NCI-H446 (cell line): Measurements from ENCODE around the gene ADAMTSL1.

Source experiments
- DNase-seq, 2 experiments: peaks; one replicate each; lab custom pipeline; 2025; lab: John Stamatoyannopoulos, UW

Gene ADAMTSL1

GRCh38 chr9:18499062-18499461, 25.1 kb downstream of the ADAMTSL1 start:
- no peak for DNase-seq

DNA sequence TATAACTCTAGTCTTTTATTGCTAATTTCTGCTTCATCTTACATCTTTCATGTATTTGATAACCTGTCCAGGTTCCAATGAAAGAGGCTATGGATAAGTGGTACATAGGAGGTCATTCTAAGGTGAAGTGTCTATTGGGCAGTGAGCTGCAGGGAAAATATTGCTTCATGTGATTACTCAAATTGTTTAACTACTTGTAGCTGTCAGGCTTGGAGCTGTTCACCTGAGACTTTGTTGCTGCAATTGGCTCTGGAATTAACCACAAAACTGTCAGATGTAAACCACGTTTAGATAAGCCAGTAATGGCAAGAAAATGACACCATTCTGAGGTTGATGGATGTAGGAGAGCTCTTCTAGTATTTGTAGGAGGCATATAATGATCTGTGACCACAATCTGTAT, 26.0 kb downstream of the ADAMTSL1 start:
- no peak for DNase-seq

GRCh38 chr9:18500451-18500850, 26.5 kb downstream of the ADAMTSL1 start:
- no peak for DNase-seq

- no peak for DNase-seq
Observed at GRCh38 chr9:18501949-18502348, 28.0 kb downstream of the ADAMTSL1 start.

- no peak for DNase-seq
Observed at GRCh38 chr9:18502546-18502945, 28.6 kb downstream of the ADAMTSL1 start.

DNA sequence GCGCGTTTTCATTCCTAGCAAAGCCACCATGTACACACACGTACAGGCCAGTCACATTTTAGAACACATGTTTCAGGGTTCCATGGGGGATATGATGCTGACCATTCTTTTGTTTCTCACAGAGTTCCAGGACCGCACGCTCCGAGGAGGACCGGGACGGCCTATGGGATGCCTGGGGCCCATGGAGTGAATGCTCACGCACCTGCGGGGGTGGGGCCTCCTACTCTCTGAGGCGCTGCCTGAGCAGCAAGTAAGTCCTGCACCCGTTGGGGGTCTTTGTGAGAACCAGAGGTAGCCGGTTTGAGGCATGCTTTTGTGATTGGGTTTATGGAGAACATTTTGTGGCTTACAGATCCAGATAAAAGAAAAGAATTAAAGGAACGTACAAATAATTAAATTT, 30.8 kb downstream of the ADAMTSL1 start:
- DNase-seq, result no peak

- no peak for DNase-seq
Observed at GRCh38 chr9:18507151-18507550, 33.2 kb downstream of the ADAMTSL1 start.

DNA sequence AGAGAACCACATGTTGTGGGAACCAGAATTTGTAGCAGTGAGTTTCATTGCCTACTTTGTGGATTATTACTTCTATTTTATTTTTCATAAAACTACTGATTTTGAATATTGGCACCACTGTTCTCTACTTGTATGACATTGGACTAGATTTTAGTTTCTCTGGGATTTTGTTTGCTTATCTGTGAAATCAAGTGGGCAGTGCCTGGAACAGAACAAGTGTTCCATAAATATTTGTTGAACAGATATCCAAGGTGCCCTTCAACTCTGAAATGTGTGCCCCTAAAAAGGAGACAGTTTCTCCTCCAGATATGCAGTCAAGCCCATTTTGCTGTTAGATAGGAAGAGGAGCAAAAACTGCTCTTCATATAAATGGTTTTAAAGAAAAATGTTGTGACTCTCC, 42.6 kb downstream of the ADAMTSL1 start:
- DNase-seq, result no peak

- no peak for DNase-seq
Observed at GRCh38 chr9:18516965-18517364, 43.0 kb downstream of the ADAMTSL1 start.

DNA sequence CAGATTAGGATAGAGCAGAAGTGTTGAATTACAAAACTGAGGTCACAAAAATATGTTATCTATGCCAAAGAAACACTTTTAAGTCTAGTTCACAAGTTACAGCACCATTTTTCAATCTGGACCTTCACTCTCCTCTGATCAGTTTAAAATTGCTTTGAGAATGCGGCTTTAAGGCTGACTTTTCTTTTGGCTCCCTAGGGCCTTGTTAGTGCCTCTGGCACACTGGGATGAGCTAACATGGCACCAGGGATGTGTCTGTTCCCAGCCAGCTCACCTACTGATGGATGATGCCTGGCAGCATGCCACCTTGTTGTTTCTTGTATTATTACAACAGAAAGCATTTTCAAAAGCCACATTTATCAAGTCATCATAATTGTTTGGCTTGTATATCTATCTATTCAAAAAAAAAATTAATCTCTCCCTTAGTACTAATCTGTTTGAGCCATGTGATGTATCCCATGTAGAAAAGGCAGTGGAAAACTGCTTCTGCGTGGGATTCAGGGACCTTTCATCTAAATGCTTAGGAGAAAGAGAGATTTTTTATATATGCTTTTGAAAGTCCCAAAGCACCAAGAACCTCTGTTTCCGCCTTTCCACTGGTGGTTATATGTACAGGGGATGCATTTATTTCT, 46.6 kb downstream of the ADAMTSL1 start:
- peak in 1 of 2 experiments; percentile 2 for DNase-seq

DNA sequence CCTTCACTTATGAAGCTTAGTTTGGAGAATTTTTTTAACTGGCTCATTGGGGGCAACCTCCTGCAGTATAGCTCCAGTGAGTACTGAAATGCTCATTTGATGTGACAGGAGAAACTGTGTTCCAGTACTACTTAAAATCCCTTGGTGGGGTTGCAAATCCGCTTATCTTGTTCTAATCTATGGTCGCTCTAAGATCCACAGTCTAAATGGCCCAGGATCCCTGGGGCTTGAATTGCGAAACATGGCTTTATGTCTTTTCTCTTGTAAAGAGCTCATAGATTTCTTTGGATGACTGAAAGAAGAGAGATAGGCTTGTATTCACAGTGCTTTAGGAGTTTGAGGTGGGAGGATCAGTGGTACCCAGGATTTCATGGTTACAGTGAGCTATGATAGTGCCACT, 52.7 kb downstream of the ADAMTSL1 start:
- no peak for DNase-seq

DNA sequence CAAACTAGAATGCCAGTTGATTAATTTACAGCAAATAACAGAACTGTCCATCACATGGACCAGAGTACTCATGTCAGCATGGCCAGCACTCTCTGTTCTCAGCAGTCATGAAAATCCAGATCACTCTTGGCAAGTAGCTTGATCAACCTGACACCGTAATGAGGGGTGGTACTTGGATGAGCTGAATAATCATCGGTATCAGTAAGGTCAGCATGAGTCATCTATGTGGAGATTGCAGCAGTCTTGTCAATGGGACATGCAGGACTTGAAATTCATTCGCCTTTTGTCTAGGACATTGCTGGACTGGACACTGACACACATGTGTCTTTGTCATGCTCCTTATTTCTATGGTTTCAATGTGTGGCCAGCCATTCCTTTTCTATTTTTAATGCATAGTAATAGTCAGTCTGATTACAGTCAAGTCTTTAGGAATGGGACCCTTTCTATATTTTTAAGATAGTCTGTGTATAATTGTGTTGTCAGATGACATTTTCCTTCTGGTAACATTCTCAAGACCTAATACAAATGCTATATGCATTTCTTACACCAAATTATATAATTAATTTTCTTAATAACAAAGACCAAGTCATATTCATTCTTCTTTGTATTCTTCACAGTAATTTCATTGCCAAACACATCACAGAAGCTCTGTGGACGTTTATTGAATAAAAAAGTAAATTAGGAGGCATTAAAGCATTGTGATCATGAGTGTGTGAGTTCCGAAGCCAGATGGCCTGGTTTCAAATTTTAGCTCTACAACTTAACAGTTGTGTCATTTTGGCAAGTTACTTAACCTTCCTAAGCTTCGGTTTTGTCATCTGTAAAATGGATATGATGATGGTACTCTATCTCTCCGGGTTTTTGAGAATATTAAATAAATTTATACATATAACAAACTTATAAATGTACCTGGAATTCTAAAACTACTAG, 57.4 kb downstream of the ADAMTSL1 start:
- DNase-seq, result no peak

GRCh38 chr9:18534611-18535010, 60.7 kb downstream of the ADAMTSL1 start:
- DNase-seq, result no peak

- DNase-seq, result no peak
Observed at GRCh38 chr9:18536554-18536953, 62.6 kb downstream of the ADAMTSL1 start.

- no peak for DNase-seq
Observed at GRCh38 chr9:18539203-18539693, 65.3 kb downstream of the ADAMTSL1 start.

DNA sequence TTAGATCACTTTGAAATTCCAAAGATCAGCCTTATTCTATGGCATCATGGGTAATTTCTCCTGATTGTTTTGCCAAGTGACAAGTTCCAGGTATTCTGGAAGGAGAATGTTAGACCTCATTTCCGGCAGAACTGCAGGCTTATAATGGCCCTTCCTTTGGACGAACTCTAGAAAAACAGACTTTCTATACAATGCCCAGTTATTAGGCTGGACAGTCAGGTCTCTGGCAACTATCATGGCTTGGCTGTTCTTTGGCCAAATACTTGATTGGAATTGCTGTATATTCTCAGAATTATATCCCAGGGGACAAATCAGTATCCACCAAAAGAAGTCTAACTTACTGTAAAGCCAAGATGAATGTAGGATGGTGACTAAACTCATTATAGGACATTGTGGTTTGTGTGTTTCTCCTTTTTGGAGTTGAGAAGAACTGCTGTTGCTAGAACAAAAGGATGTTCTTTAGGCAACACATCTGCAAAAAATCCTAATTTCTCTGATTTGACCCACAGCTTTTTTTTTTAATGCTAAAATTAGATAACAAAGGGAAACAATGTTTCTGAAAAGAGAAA, 69.0 kb downstream of the ADAMTSL1 start:
- no peak for DNase-seq

- DNase-seq, result no peak
Observed at GRCh38 chr9:18543406-18544192, 69.6 kb downstream of the ADAMTSL1 start.

- DNase-seq, result no peak
Observed at GRCh38 chr9:18544456-18544855, 70.5 kb downstream of the ADAMTSL1 start.

- no peak for DNase-seq
Observed at GRCh38 chr9:18545636-18546360, 71.8 kb downstream of the ADAMTSL1 start.

DNA sequence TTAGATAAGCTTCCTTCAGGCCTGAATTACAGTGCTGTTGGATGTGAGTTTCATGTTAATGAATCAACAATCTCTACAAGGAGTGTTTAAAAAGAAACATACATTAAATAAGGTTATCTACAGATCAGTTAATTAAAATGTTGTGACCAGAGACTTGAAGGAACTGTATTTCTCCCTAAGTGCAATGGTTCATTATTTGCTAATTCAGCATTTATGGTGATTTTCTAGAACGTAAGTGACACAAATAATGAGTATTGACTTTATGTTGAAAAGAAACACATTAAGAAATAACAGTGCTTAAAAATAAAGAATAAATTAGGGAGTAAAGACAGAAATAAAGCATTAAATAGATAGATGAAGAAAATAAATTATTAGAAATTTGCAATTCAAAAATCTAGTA, 74.5 kb downstream of the ADAMTSL1 start:
- DNase-seq, result no peak

- no peak for DNase-seq
Observed at GRCh38 chr9:18549772-18550171, 75.8 kb downstream of the ADAMTSL1 start.
